Measurements from ENCODE around the gene RPL37A.

- no peak for TF ChIP-seq CTCF (conservative IDR thresholded peaks at IDR 0.05; ENCODE audit: low read depth, low read length)
- 0 out of 2 replicates have a peak, but pooled peaks have one; percentile 11 for TF ChIP-seq CEBPB (IDR thresholded peaks at IDR 0.05; ENCODE audit: low read depth, low read length)
- TF ChIP-seq NFE2L2 (IDR thresholded peaks at IDR 0.05; ENCODE audit: low read depth, low read length): no peak
- no peak for TF ChIP-seq CHD1 (IDR thresholded peaks at IDR 0.05; ENCODE audit: low read depth, low read length)
- no peak for TF ChIP-seq POLR2A (IDR thresholded peaks at IDR 0.05; ENCODE audit: low read depth, low read length)
- no peak for TF ChIP-seq SMC3 (IDR thresholded peaks at IDR 0.05; ENCODE audit: low read depth, low read length)
- no peak for TF ChIP-seq BHLHE40 (IDR thresholded peaks at IDR 0.05; ENCODE audit: low read depth, low read length)
- no peak for TF ChIP-seq RFX5 (IDR thresholded peaks at IDR 0.05; ENCODE audit: low read depth, low read length)
- TF ChIP-seq MAFK (IDR thresholded peaks at IDR 0.05; ENCODE audit: low read depth, low read length): no peak
- no peak for TF ChIP-seq RAD21 (IDR thresholded peaks at IDR 0.05; ENCODE audit: low read length)
- TF ChIP-seq USF2 (IDR thresholded peaks at IDR 0.05; ENCODE audit: low read depth, low read length): no peak
- no peak for TF ChIP-seq MXI1 (IDR thresholded peaks at IDR 0.05; ENCODE audit: borderline replicate concordance, low read depth, low read length)
- TF ChIP-seq RCOR1 (IDR thresholded peaks at IDR 0.05; ENCODE audit: insufficient replicate concordance, low read length): no peak
These were observed 46.7 kb downstream of the RPL37A start for GRCh38 chr2:216545359-216545758.

Measured in IMR-90 (cell line).